ENCODE data around the gene WAC.
"Not testable (repeated sequence)": the region's sequence is repeated elsewhere in the genome, so short reads cannot be mapped to it uniquely, and the experiment has no call there.

Gene WAC

GRCh38 chr10:28593811-28594210, 60.9 kb downstream of the WAC start:
- Histone ChIP-seq H3K27me3 (ENCODE audit: control insufficient read depth, insufficient read depth, low read length) (no peaks in the 10 kb centered on the region), H3K4me3 (ENCODE audit: low read length) (no peak overlapping the region), H3K36me3 (ENCODE audit: control insufficient read depth, low read depth, low read length) (peaks cover 83% of the 10 kb centered on the region), H3K4me1 (ENCODE audit: control insufficient read depth, low read depth, low read length) (peaks cover 8% of the 10 kb centered on the region), H3K9me3 (ENCODE audit: control insufficient read depth, low read depth, low read length) (no peaks in the 10 kb centered on the region), H3K9ac (ENCODE audit: low read length) (no peak overlapping the region), H3K27ac (ENCODE audit: low read length) (no peak overlapping the region)

- Histone ChIP-seq H3K4me3 (ENCODE audit: low read length) (no peak overlapping the region), H3K9ac (ENCODE audit: low read length) (no peak overlapping the region), H3K36me3 (ENCODE audit: control insufficient read depth, low read depth, low read length) (peaks cover 81% of the 10 kb centered on the region), H3K4me1 (ENCODE audit: control insufficient read depth, low read depth, low read length) (peaks cover 8% of the 10 kb centered on the region), H3K27ac (ENCODE audit: low read length) (no peak overlapping the region), H3K27me3 (ENCODE audit: control insufficient read depth, insufficient read depth, low read length) (no peaks in the 10 kb centered on the region), H3K9me3 (ENCODE audit: control insufficient read depth, low read depth, low read length) (no peaks in the 10 kb centered on the region)
These were observed 61.5 kb downstream of the WAC start for GRCh38 chr10:28594406-28594805.

GRCh38 chr10:28595613-28596012, 62.7 kb downstream of the WAC start:
- Histone ChIP-seq H3K9me3 (ENCODE audit: control insufficient read depth, low read depth, low read length) (no peaks in the 10 kb centered on the region), H3K27ac (ENCODE audit: low read length) (no peak overlapping the region), H3K4me1 (ENCODE audit: control insufficient read depth, low read depth, low read length) (peaks cover 8% of the 10 kb centered on the region), H3K9ac (ENCODE audit: low read length) (no peak overlapping the region), H3K36me3 (ENCODE audit: control insufficient read depth, low read depth, low read length) (peaks cover 70% of the 10 kb centered on the region), H3K4me3 (ENCODE audit: low read length) (no peak overlapping the region), H3K27me3 (ENCODE audit: control insufficient read depth, insufficient read depth, low read length) (no peaks in the 10 kb centered on the region)

GRCh38 chr10:28600056-28600455, 67.1 kb downstream of the WAC start:
- Histone ChIP-seq H3K36me3 (ENCODE audit: control insufficient read depth, low read depth, low read length) (peaks cover 54% of the 10 kb centered on the region), H3K9me3 (ENCODE audit: control insufficient read depth, low read depth, low read length) (no peaks in the 10 kb centered on the region), H3K27ac (ENCODE audit: low read length) (no peak overlapping the region), H3K27me3 (ENCODE audit: control insufficient read depth, insufficient read depth, low read length) (no peaks in the 10 kb centered on the region), H3K9ac (ENCODE audit: low read length) (no peak overlapping the region), H3K4me3 (ENCODE audit: low read length) (no peak overlapping the region), H3K4me1 (ENCODE audit: control insufficient read depth, low read depth, low read length) (peaks cover 8% of the 10 kb centered on the region)

- H3K4me3 ChIP-seq (ENCODE audit: low read length): no peak overlapping the region
- H3K9ac ChIP-seq (ENCODE audit: low read length): no peak overlapping the region
- H3K9me3 ChIP-seq (ENCODE audit: control insufficient read depth, low read depth, low read length): no peaks in the 10 kb centered on the region
- no peaks in the 10 kb centered on the region for H3K27me3 ChIP-seq (ENCODE audit: control insufficient read depth, insufficient read depth, low read length)
- H3K36me3 ChIP-seq (ENCODE audit: control insufficient read depth, low read depth, low read length): peaks cover 47% of the 10 kb centered on the region
- H3K27ac ChIP-seq (ENCODE audit: low read length): no peak overlapping the region
- peaks cover 4% of the 10 kb centered on the region for H3K4me1 ChIP-seq (ENCODE audit: control insufficient read depth, low read depth, low read length)
These were observed 68.1 kb downstream of the WAC start for GRCh38 chr10:28601012-28601411.

- no peaks in the 10 kb centered on the region for H3K4me1 ChIP-seq (ENCODE audit: control insufficient read depth, low read depth, low read length)
- no peaks in the 10 kb centered on the region for H3K9me3 ChIP-seq (ENCODE audit: control insufficient read depth, low read depth, low read length)
- H3K9ac ChIP-seq (ENCODE audit: low read length): no peak overlapping the region
- no peak overlapping the region for H3K4me3 ChIP-seq (ENCODE audit: low read length)
- H3K27me3 ChIP-seq (ENCODE audit: control insufficient read depth, insufficient read depth, low read length): no peaks in the 10 kb centered on the region
- H3K27ac ChIP-seq (ENCODE audit: low read length): no peak overlapping the region
- peaks cover 49% of the 10 kb centered on the region for H3K36me3 ChIP-seq (ENCODE audit: control insufficient read depth, low read depth, low read length)
These were observed 71.9 kb downstream of the WAC start for GRCh38 chr10:28604567-28605536.

- no peak overlapping the region for H3K27ac ChIP-seq (ENCODE audit: low read length)
- no peaks in the 10 kb centered on the region for H3K27me3 ChIP-seq (ENCODE audit: control insufficient read depth, insufficient read depth, low read length)
- peaks cover 58% of the 10 kb centered on the region for H3K36me3 ChIP-seq (ENCODE audit: control insufficient read depth, low read depth, low read length)
- H3K4me1 ChIP-seq (ENCODE audit: control insufficient read depth, low read depth, low read length): no peaks in the 10 kb centered on the region
- no peak overlapping the region for H3K9ac ChIP-seq (ENCODE audit: low read length)
- no peak overlapping the region for H3K4me3 ChIP-seq (ENCODE audit: low read length)
- no peaks in the 10 kb centered on the region for H3K9me3 ChIP-seq (ENCODE audit: control insufficient read depth, low read depth, low read length)
These were observed 73.7 kb downstream of the WAC start for GRCh38 chr10:28606568-28606967.

GRCh38 chr10:28609636-28610035, 76.7 kb downstream of the WAC start:
- not testable (repeated sequence) for H3K9ac ChIP-seq (ENCODE audit: low read length); H3K9me3 ChIP-seq (ENCODE audit: control insufficient read depth, low read depth, low read length); H3K27me3 ChIP-seq (ENCODE audit: control insufficient read depth, insufficient read depth, low read length); H3K27ac ChIP-seq (ENCODE audit: low read length); H3K4me1 ChIP-seq (ENCODE audit: control insufficient read depth, low read depth, low read length); H3K4me3 ChIP-seq (ENCODE audit: low read length)
- peaks cover 70% of the 10 kb centered on the region for H3K36me3 ChIP-seq (ENCODE audit: control insufficient read depth, low read depth, low read length)

GRCh38 chr10:28612877-28613276, 80.0 kb downstream of the WAC start:
- no peaks in the 10 kb centered on the region for H3K4me1 ChIP-seq (ENCODE audit: control insufficient read depth, low read depth, low read length)
- no peaks in the 10 kb centered on the region for H3K9me3 ChIP-seq (ENCODE audit: control insufficient read depth, low read depth, low read length)
- H3K36me3 ChIP-seq (ENCODE audit: control insufficient read depth, low read depth, low read length): peaks cover 89% of the 10 kb centered on the region
- no peak overlapping the region for H3K4me3 ChIP-seq (ENCODE audit: low read length)
- no peak overlapping the region for H3K27ac ChIP-seq (ENCODE audit: low read length)
- no peaks in the 10 kb centered on the region for H3K27me3 ChIP-seq (ENCODE audit: control insufficient read depth, insufficient read depth, low read length)
- no peak overlapping the region for H3K9ac ChIP-seq (ENCODE audit: low read length)

GRCh38 chr10:28616514-28616913, 83.6 kb downstream of the WAC start:
- Histone ChIP-seq H3K9me3 (ENCODE audit: control insufficient read depth, low read depth, low read length) (no peaks in the 10 kb centered on the region), H3K36me3 (ENCODE audit: control insufficient read depth, low read depth, low read length) (peaks cover 81% of the 10 kb centered on the region), H3K4me1 (ENCODE audit: control insufficient read depth, low read depth, low read length) (no peaks in the 10 kb centered on the region), H3K27me3 (ENCODE audit: control insufficient read depth, insufficient read depth, low read length) (no peaks in the 10 kb centered on the region), H3K27ac (ENCODE audit: low read length) (no peak overlapping the region), H3K4me3 (ENCODE audit: low read length) (no peak overlapping the region), H3K9ac (ENCODE audit: low read length) (no peak overlapping the region)

- Histone ChIP-seq H3K4me1 (ENCODE audit: control insufficient read depth, low read depth, low read length) (no peaks in the 10 kb centered on the region), H3K36me3 (ENCODE audit: control insufficient read depth, low read depth, low read length) (peaks cover 55% of the 10 kb centered on the region), H3K4me3 (ENCODE audit: low read length) (no peak overlapping the region), H3K27ac (ENCODE audit: low read length) (no peak overlapping the region), H3K9ac (ENCODE audit: low read length) (no peak overlapping the region), H3K27me3 (ENCODE audit: control insufficient read depth, insufficient read depth, low read length) (no peaks in the 10 kb centered on the region), H3K9me3 (ENCODE audit: control insufficient read depth, low read depth, low read length) (no peaks in the 10 kb centered on the region)
These were observed 86.5 kb downstream of the WAC start for GRCh38 chr10:28619455-28619854.

GRCh38 chr10:28620251-28620650, 87.3 kb downstream of the WAC start:
- Histone ChIP-seq H3K4me1 (ENCODE audit: control insufficient read depth, low read depth, low read length) (no peaks in the 10 kb centered on the region), H3K9ac (ENCODE audit: low read length) (no peak overlapping the region), H3K27me3 (ENCODE audit: control insufficient read depth, insufficient read depth, low read length) (no peaks in the 10 kb centered on the region), H3K27ac (ENCODE audit: low read length) (no peak overlapping the region), H3K4me3 (ENCODE audit: low read length) (no peak overlapping the region), H3K36me3 (ENCODE audit: control insufficient read depth, low read depth, low read length) (peaks cover 47% of the 10 kb centered on the region), H3K9me3 (ENCODE audit: control insufficient read depth, low read depth, low read length) (no peaks in the 10 kb centered on the region)
